Measurements from ENCODE around the gene MSTO1.
A peak's percentile ranks its signal among the peaks of the same experiment; 100 is the strongest.
"Not testable (repeated sequence)": the region's sequence is repeated elsewhere in the genome, so short reads cannot be mapped to it uniquely, and the experiment has no call there.

Gene MSTO1

GRCh38 chr1:155609515-155610256 lies at the start of gene MSTO1:
Gene MSTO1 (plus strand): TSS chr1:155610218. CDS start chr1:155610249, 31 bp downstream.
- DNase-seq: peak; percentile 95

- DNase-seq: not testable (repeated sequence)
Measured at GRCh38 chr1:155561779-155562580, 48.0 kb upstream of the MSTO1 start.

GRCh38 chr1:155562581-155563376 lies 47.2 kb upstream of the MSTO1 start, which contains the start of gene ASH1L:
Gene ASH1L (minus strand): TSS chr1:155562803. CDS start chr1:155521519, 41,284 bp downstream.
- peak; percentile 96 for DNase-seq

GRCh38 chr1:155563377-155564022 lies 46.5 kb upstream of the MSTO1 start:
- DNase-seq: peak; percentile 46

GRCh38 chr1:155569988-155570592 lies 39.9 kb upstream of the MSTO1 start:
- DNase-seq: no peak

- no peak for DNase-seq
Measured at GRCh38 chr1:155570593-155570990, 39.4 kb upstream of the MSTO1 start.

GRCh38 chr1:155574077-155574476 lies 35.9 kb upstream of the MSTO1 start:
- no peak for DNase-seq

- DNase-seq: not testable (repeated sequence)
Measured at GRCh38 chr1:155575608-155576007, 34.4 kb upstream of the MSTO1 start.

GRCh38 chr1:155583846-155584245 lies 26.2 kb upstream of the MSTO1 start:
- not testable (repeated sequence) for DNase-seq

- not testable (repeated sequence) for DNase-seq
Measured at GRCh38 chr1:155589282-155589681, 20.7 kb upstream of the MSTO1 start.

- not testable (repeated sequence) for DNase-seq
Measured at GRCh38 chr1:155590516-155591247, 19.3 kb upstream of the MSTO1 start.

GRCh38 chr1:155591770-155592169 lies 18.2 kb upstream of the MSTO1 start:
- DNase-seq: peak; percentile 39

- peak; percentile 63 for DNase-seq
Measured at GRCh38 chr1:155595877-155596474, 14.0 kb upstream of the MSTO1 start.

GRCh38 chr1:155596864-155597263 lies 13.2 kb upstream of the MSTO1 start:
- DNase-seq: no peak

- DNase-seq: peak; percentile 85
Measured at GRCh38 chr1:155598842-155599331, 11.1 kb upstream of the MSTO1 start.

- DNase-seq: not testable (repeated sequence)
Measured at GRCh38 chr1:155599828-155600572, 10.0 kb upstream of the MSTO1 start.

GRCh38 chr1:155607708-155608107 lies 2.3 kb upstream of the MSTO1 start:
- no peak for DNase-seq

- no peak for DNase-seq
Measured at GRCh38 chr1:155608888-155609225, 1.2 kb upstream of the MSTO1 start.

- not testable (repeated sequence) for DNase-seq
Measured at GRCh38 chr1:155610257-155610647, 234 bp downstream of the MSTO1 start.

GRCh38 chr1:155613226-155613625 lies 3.2 kb downstream of the MSTO1 start:
- DNase-seq: not testable (repeated sequence)
